PC-3 (cell line): ENCODE data around the gene CCDC86. TPM values are rescaled to one million over a fixed set of nuclear protein-coding genes. Genes with fewer than 3 reads are reported as not detected.

Experiments
- ATAC-seq: fragments of 200-7000 bp; cut with Tn5 transposase; 2 replicates; pipeline ENCODE4 v1.9.1; 2020; ENCODE audit warnings: mild to moderate bottlenecking, moderate library complexity
- BruUV-seq: library from RNA; stranded (reverse); fragments of 400-500 nt; replicated peaks from 2 replicates; lab custom pipeline; 2021; lab: Mats Ljungman, UMichigan
- CTCF ChIA-PET: fragments of 300-600 bp; sonication (Branson Sonifier 250); formaldehyde crosslinking; loops from one replicate; lab custom pipeline; 2022; ENCODE audit warnings: antibody characterized with exemption; lab: Charles Lee
- POLR2A ChIA-PET: fragments of 300-600 bp; sonication (Branson Sonifier 250); formaldehyde crosslinking; loops from one replicate; lab custom pipeline; 2022; ENCODE audit warnings: antibody characterized with exemption; ENCODE audit not compliant: unreplicated experiment; lab: Charles Lee
- DNase-seq: peaks from one replicate; pipeline ENCODE4 v3.0.0-alpha.2; 2015
- H2AFZ ChIP-seq: fragments of 300-600 bp; sonication (generic); 2 replicates; pipeline ENCODE4 v1.6.0; 2016; ENCODE audit warnings: antibody characterized with exemption, low read length
- H3F3A ChIP-seq: fragments of 300-600 bp; sonication (generic); one replicate; pipeline ENCODE4 v1.6.0; 2017; ENCODE audit warnings: antibody characterized with exemption, low read length, control low read depth, mild to moderate bottlenecking; ENCODE audit not compliant: unreplicated experiment
- H3K27ac ChIP-seq: fragments of 300-600 bp; sonication (generic); 2 replicates; pipeline ENCODE4 v1.5.1; 2016; ENCODE audit warnings: mild to moderate bottlenecking, low read length
- H3K27me3 ChIP-seq: fragments of 300-600 bp; sonication (generic); 2 replicates; pipeline ENCODE4 v1.6.1; 2016; ENCODE audit warnings: low read length, mixed read lengths
- H3K36me3 ChIP-seq: fragments of 300-600 bp; sonication (generic); 2 replicates; pipeline ENCODE4 v1.6.1; 2016; ENCODE audit warnings: low read depth, mixed run types, low read length, mixed read lengths
- H3K4me1 ChIP-seq: fragments of 300-600 bp; sonication (generic); 2 replicates; pipeline ENCODE4 v1.5.1; 2016; ENCODE audit warnings: low read length; ENCODE audit not compliant: insufficient read depth
- H3K4me2 ChIP-seq: fragments of 300-600 bp; sonication (generic); 2 replicates; pipeline ENCODE4 v1.6.0; 2016; ENCODE audit warnings: low read length
- H3K4me3 ChIP-seq: fragments of 300-600 bp; sonication (generic); 2 replicates; pipeline ENCODE4 v1.5.1; 2016; ENCODE audit warnings: mild to moderate bottlenecking, low read length, mixed read lengths
- H3K79me2 ChIP-seq: fragments of 300-600 bp; sonication (generic); 2 replicates; pipeline ENCODE4 v1.6.1; 2017; ENCODE audit warnings: low read length, mixed read lengths
- H3K9ac ChIP-seq: fragments of 300-600 bp; sonication (generic); 2 replicates; pipeline ENCODE4 v1.6.0; 2016; ENCODE audit warnings: mild to moderate bottlenecking, low read length
- H3K9me2 ChIP-seq: fragments of 300-600 bp; sonication (generic); replicated peaks from 2 replicates; pipeline ENCODE4 v1.6.1; 2016; ENCODE audit warnings: mixed run types, low read length, mixed read lengths
- H3K9me3 ChIP-seq: fragments of 300-600 bp; sonication (generic); 2 replicates; pipeline ENCODE4 v1.6.1; 2016; ENCODE audit warnings: low read length, mixed read lengths
- H4K20me1 ChIP-seq: fragments of 300-600 bp; sonication (generic); 2 replicates; pipeline ENCODE4 v1.6.1; 2016; ENCODE audit warnings: low read length, mixed read lengths
- EZH2 ChIP-seq: fragments of 300-600 bp; sonication (generic); IDR thresholded peaks from one replicate; pipeline ENCODE4 v1.6.1; 2017; ENCODE audit warnings: antibody characterized with exemption, mild to moderate bottlenecking, low read length; ENCODE audit not compliant: unreplicated experiment
- EZH2phosphoT487 ChIP-seq: fragments of 300-600 bp; sonication (generic); IDR thresholded peaks from 2 replicates; pipeline ENCODE4 v1.6.1; 2018; ENCODE audit warnings: mild to moderate bottlenecking, antibody characterized with exemption, low read length, borderline replicate concordance
- intact Hi-C: fragments of 100-400 bp; cut with micrococcal nuclease; formaldehyde crosslinking; loops from 2 replicates; pipeline ENCODE4 v1.9.0; 2023
- total RNA-seq: library from RNA; depleted of rRNA; stranded (reverse); fragments of >200 nt; gene quantifications from 2 replicates; pipeline ENCODE4 v1.2.3, GENCODE V29; 2014
- TF ChIP-seq, protein P1 (sequence below): fragments of 300-600 bp; sonication (generic); conservative IDR thresholded peaks from 2 replicates; pipeline ENCODE4 v1.5.1; 2017; ENCODE audit warnings: antibody characterized with exemption, low read depth, mild to moderate bottlenecking, low read length

CCDC86 gene
- total RNA-seq, 1 experiment from 2014 or later: 67.9 TPM

DNA sequence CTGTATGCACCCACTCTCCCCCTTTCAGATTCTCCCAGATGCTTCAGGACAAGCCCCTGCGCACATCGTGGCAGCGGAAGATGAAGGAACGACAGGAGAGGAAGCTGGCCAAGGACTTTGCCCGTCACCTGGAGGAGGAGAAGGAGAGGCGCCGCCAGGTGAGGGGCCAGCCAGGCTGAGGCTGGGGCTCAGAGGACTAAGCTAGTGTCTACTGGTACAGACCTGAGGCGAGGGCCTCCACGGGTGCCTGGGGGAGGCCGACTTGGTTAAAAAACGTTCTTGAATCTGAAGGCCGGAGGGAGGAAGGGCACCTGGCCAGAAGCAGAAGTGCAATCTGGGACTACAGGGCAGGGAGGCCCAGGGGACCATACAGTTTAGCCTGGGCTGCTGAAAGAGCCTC is 6.0 kb downstream of the CCDC86 start:
- peaks cover 47% of the 10 kb centered on the region for H3K79me2 ChIP-seq

GRCh38 chr11:60848714-60849151 is 6.8 kb downstream of the CCDC86 start:
- peaks cover 38% of the 10 kb centered on the region for H3K79me2 ChIP-seq
- TF ChIP-seq, protein P1, sequence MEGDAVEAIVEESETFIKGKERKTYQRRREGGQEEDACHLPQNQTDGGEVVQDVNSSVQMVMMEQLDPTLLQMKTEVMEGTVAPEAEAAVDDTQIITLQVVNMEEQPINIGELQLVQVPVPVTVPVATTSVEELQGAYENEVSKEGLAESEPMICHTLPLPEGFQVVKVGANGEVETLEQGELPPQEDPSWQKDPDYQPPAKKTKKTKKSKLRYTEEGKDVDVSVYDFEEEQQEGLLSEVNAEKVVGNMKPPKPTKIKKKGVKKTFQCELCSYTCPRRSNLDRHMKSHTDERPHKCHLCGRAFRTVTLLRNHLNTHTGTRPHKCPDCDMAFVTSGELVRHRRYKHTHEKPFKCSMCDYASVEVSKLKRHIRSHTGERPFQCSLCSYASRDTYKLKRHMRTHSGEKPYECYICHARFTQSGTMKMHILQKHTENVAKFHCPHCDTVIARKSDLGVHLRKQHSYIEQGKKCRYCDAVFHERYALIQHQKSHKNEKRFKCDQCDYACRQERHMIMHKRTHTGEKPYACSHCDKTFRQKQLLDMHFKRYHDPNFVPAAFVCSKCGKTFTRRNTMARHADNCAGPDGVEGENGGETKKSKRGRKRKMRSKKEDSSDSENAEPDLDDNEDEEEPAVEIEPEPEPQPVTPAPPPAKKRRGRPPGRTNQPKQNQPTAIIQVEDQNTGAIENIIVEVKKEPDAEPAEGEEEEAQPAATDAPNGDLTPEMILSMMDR: no peak
- TF ChIP-seq EZH2phosphoT487 (no peak), EZH2 (no peak)
- no TSS peak for BruUV-seq
- H3K4me1 ChIP-seq: peaks cover 17% of the 10 kb centered on the region
- no peak overlapping the region for H2AFZ ChIP-seq
- peaks cover 31% of the 10 kb centered on the region; the same call in 1 of the 2 replicates for H3K36me3 ChIP-seq
- ATAC-seq (no peak), DNase-seq (no peak)
- no peaks in the 10 kb centered on the region for H3K9me3 ChIP-seq
- no peak overlapping the region for H3K4me2 ChIP-seq
- ChIA-PET POLR2A (no interaction called here), CTCF (no interaction called here)
- H4K20me1 ChIP-seq: peaks cover 15% of the 10 kb centered on the region
- no peaks in the 10 kb centered on the region for H3K9me2 ChIP-seq
- intact Hi-C loops: no loop called here
- H3K9ac ChIP-seq: no peak overlapping the region
- no peak overlapping the region for H3K4me3 ChIP-seq
- H3F3A ChIP-seq: no peaks in the 10 kb centered on the region
- no peak overlapping the region for H3K27ac ChIP-seq
- H3K27me3 ChIP-seq: no peaks in the 10 kb centered on the region

More for the DNA sequence above, 6.0 kb downstream of the CCDC86 start:
- ATAC-seq: no peak
- peaks cover 31% of the 10 kb centered on the region; the same call in 1 of the 2 replicates for H3K36me3 ChIP-seq
- H3K27ac ChIP-seq: no peak overlapping the region
- ChIA-PET POLR2A (no interaction called here), CTCF (no interaction called here)
- intact Hi-C loops: no loop called here
- no peaks in the 10 kb centered on the region for H3K27me3 ChIP-seq
- BruUV-seq: no TSS peak
- no peaks in the 10 kb centered on the region for H3K9me2 ChIP-seq
- no peak overlapping the region for H2AFZ ChIP-seq
- no peaks in the 10 kb centered on the region for H3F3A ChIP-seq
- no peak for DNase-seq
- no peak overlapping the region for H3K4me3 ChIP-seq
- TF ChIP-seq EZH2phosphoT487 (no peak), EZH2 (no peak)
- TF ChIP-seq, protein P1: no peak
- no peak overlapping the region for H3K9ac ChIP-seq
- peaks cover 15% of the 10 kb centered on the region for H4K20me1 ChIP-seq
- no peak overlapping the region for H3K4me2 ChIP-seq
- no peaks in the 10 kb centered on the region for H3K9me3 ChIP-seq
- H3K4me1 ChIP-seq: peaks cover 20% of the 10 kb centered on the region

DNA sequence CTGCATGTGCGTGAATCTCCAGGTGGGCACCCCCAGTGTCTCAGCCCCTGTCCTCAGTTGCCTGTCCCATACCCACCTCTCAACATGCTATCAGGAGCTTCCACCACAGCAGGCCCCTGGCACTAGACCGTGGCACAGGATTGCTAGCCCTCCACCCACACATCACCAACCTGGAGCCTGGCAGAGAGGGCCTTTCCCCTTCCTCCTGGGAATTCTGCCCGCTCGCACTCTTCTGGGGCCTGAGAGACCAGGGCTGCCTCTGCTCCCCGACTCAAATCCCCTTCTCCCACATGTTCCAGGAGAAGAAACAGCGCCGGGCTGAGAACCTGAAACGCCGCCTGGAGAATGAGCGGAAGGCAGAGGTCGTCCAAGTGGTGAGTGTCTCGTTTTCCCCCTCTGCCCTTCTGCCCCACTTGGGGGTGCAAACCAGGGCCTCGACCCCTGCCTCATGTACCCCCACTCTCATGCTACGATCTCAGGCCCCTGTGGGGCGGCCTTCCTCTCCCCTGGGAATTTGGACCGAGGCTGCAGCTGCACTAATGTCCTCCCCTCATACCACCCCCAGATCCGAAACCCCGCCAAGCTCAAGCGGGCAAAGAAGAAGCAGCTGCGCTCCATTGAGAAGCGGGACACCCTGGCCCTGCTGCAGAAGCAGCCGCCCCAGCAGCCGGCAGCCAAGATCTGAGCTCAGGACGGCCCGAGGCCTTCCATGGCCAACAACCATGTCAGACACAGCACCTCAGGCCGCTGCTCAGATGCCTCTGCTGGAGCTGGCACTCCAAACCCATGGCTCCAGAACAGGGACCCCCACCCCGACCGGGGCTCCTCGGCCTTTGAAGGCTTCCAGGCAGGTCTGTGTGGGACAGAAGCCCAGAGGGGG is 8.0 kb downstream of the CCDC86 start:
- Histone ChIP-seq H3K9me3 (no peaks in the 10 kb centered on the region), H3K4me2 (no peak overlapping the region), H3K9ac (no peak overlapping the region), H3K27ac (no peak overlapping the region), H3K4me3 (no peak overlapping the region), H3F3A (no peaks in the 10 kb centered on the region), H3K36me3 (peaks cover 31% of the 10 kb centered on the region; the same call in 1 of the 2 replicates), H3K4me1 (peaks cover 7% of the 10 kb centered on the region), H3K79me2 (peaks cover 27% of the 10 kb centered on the region), H2AFZ (no peak overlapping the region), H4K20me1 (peaks cover 8% of the 10 kb centered on the region), H3K27me3 (no peaks in the 10 kb centered on the region), H3K9me2 (no peaks in the 10 kb centered on the region)
- no TSS peak for BruUV-seq
- CTCF ChIA-PET: no interaction called here
- TF ChIP-seq EZH2phosphoT487 (no peak), EZH2 (no peak)
- TF ChIP-seq, protein P1: no peak
- intact Hi-C loops: no loop called here
- POLR2A ChIA-PET: no interaction called here
- ATAC-seq (no peak), DNase-seq (no peak)
